GM23248 (cell line): Measurements from ENCODE around the gene MYRIP. TPM values are rescaled to one million over a fixed set of nuclear protein-coding genes. Genes with fewer than 3 reads are reported as not detected.

Source experiments
- DNase-seq: peaks from one replicate; pipeline ENCODE4 v3.0.0-alpha.2; 2015
- H2AFZ ChIP-seq: fragments of 200-600 bp; sonication (generic); 2 replicates; pipeline ENCODE4 v1.6.1; 2016; ENCODE audit warnings: antibody characterized with exemption
- H3F3A ChIP-seq: fragments of 200-600 bp; sonication (generic); 2 replicates; pipeline ENCODE4 v1.6.1; 2016; ENCODE audit warnings: mild to moderate bottlenecking, antibody characterized with exemption, mixed run types; ENCODE audit not compliant: insufficient read depth
- H3K27ac ChIP-seq: fragments of 200-600 bp; sonication (generic); 2 replicates; pipeline ENCODE4 v1.5.1; 2016; ENCODE audit warnings: mild to moderate bottlenecking
- H3K27me3 ChIP-seq: fragments of 200-600 bp; sonication (generic); replicated peaks from 2 replicates; pipeline ENCODE4 v1.6.1; 2016; ENCODE audit warnings: mild to moderate bottlenecking; ENCODE audit not compliant: insufficient read depth
- H3K36me3 ChIP-seq: fragments of 200-600 bp; sonication (generic); 2 replicates; pipeline ENCODE4 v1.6.1; 2016; ENCODE audit warnings: low read depth, mild to moderate bottlenecking
- H3K4me1 ChIP-seq: fragments of 200-600 bp; sonication (generic); 2 replicates; pipeline ENCODE4 v1.6.1; 2016; ENCODE audit warnings: mild to moderate bottlenecking; ENCODE audit not compliant: insufficient read depth
- H3K4me2 ChIP-seq: fragments of 200-600 bp; sonication (generic); one replicate; pipeline ENCODE4 v1.6.1; 2016; ENCODE audit warnings: mild to moderate bottlenecking; ENCODE audit not compliant: unreplicated experiment
- H3K4me3 ChIP-seq: fragments of 200-600 bp; sonication (generic); 2 replicates; pipeline ENCODE4 v1.5.1; 2016; ENCODE audit warnings: mild to moderate bottlenecking
- H3K79me2 ChIP-seq: fragments of 200-600 bp; sonication (generic); 2 replicates; pipeline ENCODE4 v1.6.1; 2016; ENCODE audit warnings: mild to moderate bottlenecking; ENCODE audit not compliant: insufficient read depth
- H3K9ac ChIP-seq: fragments of 200-600 bp; sonication (generic); 2 replicates; pipeline ENCODE4 v1.6.1; 2016; ENCODE audit warnings: mild to moderate bottlenecking
- H3K9me2 ChIP-seq: fragments of 200-600 bp; sonication (generic); 2 replicates; pipeline ENCODE4 v1.6.1; 2016; ENCODE audit warnings: mixed run types, mild to moderate bottlenecking, moderate library complexity; ENCODE audit not compliant: insufficient read depth
- H3K9me3 ChIP-seq: fragments of 200-600 bp; sonication (generic); one replicate; pipeline ENCODE4 v1.6.1; 2017; ENCODE audit warnings: low read depth
- H4K20me1 ChIP-seq: fragments of 200-600 bp; sonication (generic); 2 replicates; pipeline ENCODE4 v1.6.0; 2016; ENCODE audit not compliant: insufficient read depth
- EZH2 ChIP-seq: fragments of 200-600 bp; sonication (generic); IDR thresholded peaks from 2 replicates; pipeline ENCODE4 v1.6.1; 2018; ENCODE audit warnings: antibody characterized with exemption, mild to moderate bottlenecking; ENCODE audit not compliant: insufficient read depth, poor library complexity, severe bottlenecking
- EZH2phosphoT487 ChIP-seq: fragments of 200-600 bp; sonication (generic); IDR thresholded peaks from 2 replicates; pipeline ENCODE4 v1.6.1; 2018; ENCODE audit warnings: antibody characterized with exemption, moderate library complexity, mild to moderate bottlenecking, low read depth; ENCODE audit not compliant: insufficient read depth
- WGBS, 2 experiments: methylation state at CpG; one replicate each; pipeline ENCODE4 v1.1.6; 2015 to 2017; ENCODE audit warnings: low lambda C conversion rate in 2 of 2, low coverage in 1 of 2; ENCODE audit errors: missing lambda C conversion rate in 2 of 2; 5-methylcytosine and 5-hydroxymethylcytosine counted together
- in situ Hi-C: fragments of 300-500 bp; cut with MboI; formaldehyde crosslinking; loops from 2 replicates; pipeline ENCODE4 v1.15.0; 2020
- polyA plus RNA-seq: library from polyadenylated mRNA; unstranded; fragments of >200 nt; fragmentation: Nextera tagmentation; extraction: Ambion mirVana; gene quantifications from 2 replicates; pipeline ENCODE4 v1.2.1, GENCODE V29; 2016
- total RNA-seq: library from RNA; depleted of rRNA; stranded (reverse); fragments of >200 nt; shearing (Covaris generic); gene quantifications from 2 replicates; pipeline ENCODE4 v1.2.3, GENCODE V29; 2014

The MYRIP gene
- total and polyA plus RNA-seq, 2 experiments from 2014 or later, result 0.11 to 0.32 TPM

DNA sequence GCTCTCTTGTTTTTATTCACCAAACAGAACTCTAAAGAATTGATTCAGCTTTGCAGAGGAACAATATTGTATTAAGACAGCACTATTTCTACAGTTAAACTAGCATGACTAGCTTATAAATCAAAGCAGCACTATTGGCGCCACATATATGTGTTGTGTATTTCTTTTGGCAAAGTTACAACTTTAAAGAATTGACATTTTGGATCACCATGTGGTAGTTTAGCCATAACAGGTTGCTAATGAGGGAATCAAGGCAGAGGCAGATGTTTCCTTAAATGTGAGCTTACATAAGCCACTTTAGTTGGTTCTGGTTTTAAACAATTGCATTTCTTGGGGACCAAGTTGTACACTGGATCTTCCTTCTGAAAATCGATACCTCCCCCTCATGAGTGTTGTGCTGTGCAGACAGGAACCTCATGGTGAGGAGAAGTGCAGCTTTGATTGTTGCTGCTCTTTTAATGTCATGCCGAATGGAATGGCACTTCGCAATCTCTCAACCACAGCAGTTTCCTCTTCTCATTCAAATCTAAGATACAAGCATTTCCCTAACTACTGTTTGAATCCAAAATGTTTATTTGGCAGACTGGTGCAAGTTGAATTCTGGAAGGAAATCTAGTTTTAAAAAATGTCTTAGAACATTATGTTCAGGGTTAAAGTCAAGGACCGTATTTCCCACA is 151.2 kb downstream of the MYRIP start:
- peak; percentile 30 for DNase-seq
- WGBS, 2 experiments, result 24% methylated on average over 5 of the region's 5 CpGs
- no peak overlapping the region for H3K4me2 ChIP-seq
- peaks cover 18% of the 10 kb centered on the region for H3K4me1 ChIP-seq
- in situ Hi-C loops, result no loop called here
- no peak overlapping the region for H3K4me3 ChIP-seq
- H3K9ac ChIP-seq, result no peak overlapping the region
- H3K36me3 ChIP-seq, result no peaks in the 10 kb centered on the region
- no peaks in the 10 kb centered on the region for H3K79me2 ChIP-seq
- no peak overlapping the region for H3K27ac ChIP-seq
- TF ChIP-seq EZH2phosphoT487, result no peak
- H4K20me1 ChIP-seq, result no peaks in the 10 kb centered on the region
- H3K9me2 ChIP-seq, result no peaks in the 10 kb centered on the region
- no peaks in the 10 kb centered on the region for H3K9me3 ChIP-seq
- H2AFZ ChIP-seq, result no peak overlapping the region
- H3F3A ChIP-seq, result no peaks in the 10 kb centered on the region
- H3K27me3 ChIP-seq, result no peaks in the 10 kb centered on the region

GRCh38 chr3:39961230-39961629 is 151.8 kb downstream of the MYRIP start:
- peak; percentile 5 for DNase-seq
- Histone ChIP-seq H3K9me2 (no peaks in the 10 kb centered on the region), H3K4me1 (peaks cover 18% of the 10 kb centered on the region), H3K9ac (no peak overlapping the region), H3K9me3 (no peaks in the 10 kb centered on the region), H3K27ac (no peak overlapping the region), H3F3A (no peaks in the 10 kb centered on the region), H3K4me2 (no peak overlapping the region), H4K20me1 (no peaks in the 10 kb centered on the region), H3K4me3 (no peak overlapping the region), H3K79me2 (no peaks in the 10 kb centered on the region), H3K27me3 (no peaks in the 10 kb centered on the region), H3K36me3 (no peaks in the 10 kb centered on the region), H2AFZ (no peak overlapping the region)
- no peak for TF ChIP-seq EZH2
- TF ChIP-seq EZH2phosphoT487, result no peak
- in situ Hi-C loops, result no loop called here
- WGBS, 2 experiments, result 18 to 20% methylated on average over 4 of the region's 4 CpGs

GRCh38 chr3:39962581-39962980 is 153.2 kb downstream of the MYRIP start:
- H3K36me3 ChIP-seq, result no peaks in the 10 kb centered on the region
- H3K4me2 ChIP-seq, result no peak overlapping the region
- H4K20me1 ChIP-seq, result no peaks in the 10 kb centered on the region
- no peaks in the 10 kb centered on the region for H3K9me3 ChIP-seq
- no peaks in the 10 kb centered on the region for H3K9me2 ChIP-seq
- H3F3A ChIP-seq, result no peaks in the 10 kb centered on the region
- H3K27me3 ChIP-seq, result no peaks in the 10 kb centered on the region
- no peaks in the 10 kb centered on the region for H3K79me2 ChIP-seq
- in situ Hi-C loops, result no loop called here
- no peak for TF ChIP-seq EZH2phosphoT487
- no peak for TF ChIP-seq EZH2
- H2AFZ ChIP-seq, result no peak overlapping the region
- peaks cover 18% of the 10 kb centered on the region for H3K4me1 ChIP-seq
- H3K9ac ChIP-seq, result no peak overlapping the region
- no peak overlapping the region for H3K27ac ChIP-seq
- peak; percentile 66 for DNase-seq
- 2 to 8% methylated on average over 1 of the region's 1 CpG for WGBS, 2 experiments
- no peak overlapping the region for H3K4me3 ChIP-seq

- Histone ChIP-seq H3F3A (no peaks in the 10 kb centered on the region), H3K27me3 (no peaks in the 10 kb centered on the region), H2AFZ (no peak overlapping the region), H3K36me3 (no peaks in the 10 kb centered on the region), H3K79me2 (no peaks in the 10 kb centered on the region), H4K20me1 (no peaks in the 10 kb centered on the region), H3K4me1 (peaks cover 18% of the 10 kb centered on the region), H3K9ac (no peak overlapping the region), H3K4me2 (no peak overlapping the region), H3K9me2 (no peaks in the 10 kb centered on the region), H3K27ac (no peak overlapping the region), H3K4me3 (no peak overlapping the region), H3K9me3 (no peaks in the 10 kb centered on the region)
- in situ Hi-C loops, result no loop called here
- TF ChIP-seq EZH2phosphoT487, result no peak
- TF ChIP-seq EZH2, result no peak
- DNase-seq, result no peak
Observed at GRCh38 chr3:39965461-39965860, 156.1 kb downstream of the MYRIP start.

DNA sequence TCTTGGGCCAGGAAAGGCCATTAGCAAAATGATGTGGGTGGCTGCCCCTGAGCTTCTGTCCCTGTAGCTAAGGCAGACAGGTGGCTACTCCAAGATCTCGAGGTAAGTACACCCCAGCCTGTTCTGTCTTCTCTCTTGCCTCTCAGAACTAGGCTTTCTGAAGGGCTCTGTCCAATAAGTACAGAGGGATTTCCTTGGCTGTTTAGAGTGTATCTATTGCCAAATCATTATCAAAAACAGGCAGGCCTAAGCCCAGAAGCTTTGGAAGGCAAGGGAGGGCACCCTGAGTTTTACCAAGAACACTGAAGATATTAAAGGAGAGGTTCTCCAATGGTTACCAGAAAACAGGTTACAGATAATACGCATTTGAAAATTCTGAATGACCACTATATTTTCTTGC is 156.6 kb downstream of the MYRIP start:
- H3K36me3 ChIP-seq, result no peaks in the 10 kb centered on the region
- H3K27ac ChIP-seq, result no peak overlapping the region
- no peaks in the 10 kb centered on the region for H3K27me3 ChIP-seq
- 11 to 13% methylated on average over 2 of the region's 2 CpGs for WGBS, 2 experiments
- H3K4me1 ChIP-seq, result peaks cover 12% of the 10 kb centered on the region
- no peak for DNase-seq
- in situ Hi-C loops, result no loop called here
- no peaks in the 10 kb centered on the region for H3K9me2 ChIP-seq
- no peaks in the 10 kb centered on the region for H3K9me3 ChIP-seq
- H4K20me1 ChIP-seq, result no peaks in the 10 kb centered on the region
- no peaks in the 10 kb centered on the region for H3F3A ChIP-seq
- H3K9ac ChIP-seq, result no peak overlapping the region
- H3K79me2 ChIP-seq, result no peaks in the 10 kb centered on the region
- TF ChIP-seq EZH2phosphoT487 (no peak), EZH2 (no peak)
- H3K4me3 ChIP-seq, result no peak overlapping the region
- H2AFZ ChIP-seq, result no peak overlapping the region
- no peak overlapping the region for H3K4me2 ChIP-seq
